Memory B cell (primary cell): ENCODE results near the gene WDFY4.

Source experiments
- ATAC-seq: fragments of 150-1000 bp; cut with Tn5 transposase; 2 replicates; pipeline ENCODE4 v1.10.0; 2021; ENCODE audit warnings: low read depth, mild to moderate bottlenecking, moderate library complexity
- DNase-seq, 2 donors: peaks; one replicate each; pipeline ENCODE4 v3.0.0; 2022; ENCODE audit warnings: low spot score in 2 of 2
- H3K27ac Mint-ChIP-seq: one replicate; pipeline ENCODE4 v1.8.0; 2022; ENCODE audit warnings: mild to moderate bottlenecking, moderate library complexity, mixed read lengths
- H3K27me3 Mint-ChIP-seq: one replicate; pipeline ENCODE4 v1.8.0; 2022; ENCODE audit warnings: mixed read lengths
- H3K36me3 Mint-ChIP-seq: one replicate; pipeline ENCODE4 v1.8.0; 2022; ENCODE audit warnings: mild to moderate bottlenecking, mixed read lengths
- H3K4me1 Mint-ChIP-seq: one replicate; pipeline ENCODE4 v1.8.0; 2022; ENCODE audit warnings: mixed read lengths
- H3K4me3 Mint-ChIP-seq: one replicate; pipeline ENCODE4 v1.8.0; 2022; ENCODE audit warnings: mild to moderate bottlenecking, moderate library complexity, mixed read lengths
- H3K9me3 Mint-ChIP-seq: one replicate; pipeline ENCODE4 v1.8.0; 2022; ENCODE audit warnings: mixed read lengths

Gene WDFY4

DNA sequence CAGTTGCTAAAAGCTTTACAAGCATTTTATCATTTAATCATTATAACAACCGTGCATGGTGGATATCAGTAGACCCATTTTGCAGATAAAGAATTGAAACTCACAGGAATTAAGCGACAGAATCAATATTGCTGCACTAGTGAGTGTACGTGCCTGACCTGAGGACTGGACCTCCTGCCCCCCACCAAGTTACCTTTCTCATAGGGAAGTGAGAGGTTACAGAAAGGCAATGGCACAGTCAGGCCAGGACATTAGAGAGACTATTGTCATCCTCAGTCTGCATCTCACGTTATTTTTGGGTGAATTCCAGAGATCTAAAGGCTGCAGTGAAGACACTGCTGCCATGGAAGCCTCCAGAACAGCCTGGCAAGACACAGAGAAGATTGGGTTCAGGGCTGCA, 80.9 kb downstream of the WDFY4 start:
- Mint-ChIP-seq H3K36me3 (peaks cover 43% of the 10 kb centered on the region), H3K27ac (peak overlapping the region; percentile 82), H3K4me1 (peaks cover 30% of the 10 kb centered on the region), H3K27me3 (no peaks in the 10 kb centered on the region), H3K9me3 (no peaks in the 10 kb centered on the region), H3K4me3 (no peak overlapping the region)
- ATAC-seq (no peak), DNase-seq (no peak)

DNA sequence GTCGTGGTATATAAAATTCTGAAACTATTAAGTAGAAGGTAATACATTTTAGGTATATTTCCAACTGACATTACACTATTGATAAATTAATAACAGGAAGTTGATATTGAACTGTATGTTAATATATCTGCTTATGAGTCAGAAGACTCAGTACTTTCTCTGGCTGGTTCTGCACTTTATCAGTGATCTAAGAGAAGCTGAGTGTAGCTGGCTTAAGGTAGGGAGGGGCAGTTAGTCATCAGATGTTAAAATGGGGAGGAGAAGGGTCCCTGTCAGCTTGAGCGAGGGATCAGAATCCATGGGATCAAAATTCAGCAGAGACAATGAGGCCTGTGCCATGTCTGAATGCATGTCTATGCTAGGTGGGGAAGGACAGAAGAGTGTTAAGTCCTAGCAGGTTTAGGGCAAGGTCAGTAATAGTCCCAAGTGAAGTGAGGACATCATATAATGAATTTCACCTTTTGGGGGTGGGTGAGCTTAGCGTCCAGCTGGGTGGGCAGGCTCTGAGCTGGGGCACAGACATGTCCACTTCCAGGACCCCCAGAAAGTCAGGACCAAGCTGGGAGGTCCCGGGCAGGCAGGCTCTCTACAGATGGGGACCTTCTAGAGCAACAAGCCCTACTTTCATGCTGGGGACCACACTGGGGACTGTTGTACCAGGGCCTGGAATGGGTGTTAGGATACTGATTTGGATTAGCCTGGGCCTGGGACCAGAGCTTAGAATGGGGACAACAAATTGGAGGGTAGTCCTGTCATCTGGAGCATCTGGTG, 82.9 kb downstream of the WDFY4 start:
- peak overlapping the region; percentile 66 for H3K27ac Mint-ChIP-seq
- no peak overlapping the region for H3K4me3 Mint-ChIP-seq
- no peak for DNase-seq
- H3K9me3 Mint-ChIP-seq, result peaks cover 3% of the 10 kb centered on the region
- no peak for ATAC-seq
- peaks cover 27% of the 10 kb centered on the region for H3K4me1 Mint-ChIP-seq
- peaks cover 39% of the 10 kb centered on the region for H3K36me3 Mint-ChIP-seq
- H3K27me3 Mint-ChIP-seq, result no peaks in the 10 kb centered on the region

DNA sequence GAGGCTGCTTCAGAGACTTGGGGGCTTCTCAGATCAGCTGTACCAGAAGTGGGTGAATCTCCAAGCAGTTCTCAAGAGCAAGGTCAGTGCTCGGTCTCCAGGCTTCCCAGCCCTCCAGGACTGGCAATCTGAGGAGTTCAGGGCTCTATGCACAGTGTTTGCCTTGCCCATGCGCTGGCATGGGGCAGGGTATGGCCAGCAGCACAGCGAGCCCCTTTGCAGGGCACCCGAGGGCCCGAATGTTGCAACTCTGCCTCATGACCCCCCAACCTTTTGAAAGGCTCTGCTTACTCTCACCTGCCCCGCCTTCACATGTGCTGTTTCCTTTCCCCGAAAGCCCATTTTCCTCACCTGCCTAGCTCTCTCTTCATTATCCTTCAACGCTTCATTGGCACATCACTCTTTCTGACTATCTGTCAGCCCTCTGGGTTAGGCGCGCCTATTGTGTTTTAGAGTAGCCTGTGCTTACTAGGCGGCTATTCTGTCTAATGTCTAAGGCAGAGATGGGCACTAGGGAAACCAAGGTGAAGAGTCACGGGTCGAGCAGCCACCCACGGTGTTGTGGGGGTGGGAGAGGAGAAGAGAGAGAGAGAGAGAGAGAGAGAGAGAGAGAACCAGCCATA, 83.6 kb downstream of the WDFY4 start:
- peak overlapping the region; percentile 46 for H3K27ac Mint-ChIP-seq
- peaks cover 3% of the 10 kb centered on the region for H3K9me3 Mint-ChIP-seq
- ATAC-seq (no peak), DNase-seq (no peak)
- peaks cover 27% of the 10 kb centered on the region for H3K4me1 Mint-ChIP-seq
- no peaks in the 10 kb centered on the region for H3K27me3 Mint-ChIP-seq
- no peak overlapping the region for H3K4me3 Mint-ChIP-seq
- H3K36me3 Mint-ChIP-seq, result peaks cover 39% of the 10 kb centered on the region

DNA sequence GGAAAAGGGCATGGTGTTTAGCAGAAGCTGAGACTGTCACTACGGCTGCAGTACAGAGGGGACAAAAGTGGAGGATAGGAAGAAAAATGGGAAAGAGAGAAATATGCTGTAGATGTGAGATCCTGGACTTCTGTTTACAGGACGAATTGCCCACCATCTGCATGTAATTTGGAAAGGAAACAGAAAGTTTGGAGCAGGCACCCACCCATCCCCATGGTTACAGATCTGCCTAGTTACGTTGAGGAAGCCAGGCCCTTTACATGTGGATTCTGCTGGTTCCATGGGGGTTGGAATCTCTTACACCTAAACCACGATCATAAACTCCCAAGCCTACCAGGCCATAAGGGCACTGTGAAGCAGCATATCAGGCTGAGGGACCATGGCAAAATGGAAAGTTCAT, 84.3 kb downstream of the WDFY4 start:
- Mint-ChIP-seq H3K36me3 (peaks cover 39% of the 10 kb centered on the region), H3K4me3 (no peak overlapping the region), H3K27ac (peak overlapping the region; percentile 46), H3K4me1 (peaks cover 27% of the 10 kb centered on the region), H3K27me3 (no peaks in the 10 kb centered on the region), H3K9me3 (peaks cover 3% of the 10 kb centered on the region)
- ATAC-seq, result no peak
- no peak for DNase-seq

DNA sequence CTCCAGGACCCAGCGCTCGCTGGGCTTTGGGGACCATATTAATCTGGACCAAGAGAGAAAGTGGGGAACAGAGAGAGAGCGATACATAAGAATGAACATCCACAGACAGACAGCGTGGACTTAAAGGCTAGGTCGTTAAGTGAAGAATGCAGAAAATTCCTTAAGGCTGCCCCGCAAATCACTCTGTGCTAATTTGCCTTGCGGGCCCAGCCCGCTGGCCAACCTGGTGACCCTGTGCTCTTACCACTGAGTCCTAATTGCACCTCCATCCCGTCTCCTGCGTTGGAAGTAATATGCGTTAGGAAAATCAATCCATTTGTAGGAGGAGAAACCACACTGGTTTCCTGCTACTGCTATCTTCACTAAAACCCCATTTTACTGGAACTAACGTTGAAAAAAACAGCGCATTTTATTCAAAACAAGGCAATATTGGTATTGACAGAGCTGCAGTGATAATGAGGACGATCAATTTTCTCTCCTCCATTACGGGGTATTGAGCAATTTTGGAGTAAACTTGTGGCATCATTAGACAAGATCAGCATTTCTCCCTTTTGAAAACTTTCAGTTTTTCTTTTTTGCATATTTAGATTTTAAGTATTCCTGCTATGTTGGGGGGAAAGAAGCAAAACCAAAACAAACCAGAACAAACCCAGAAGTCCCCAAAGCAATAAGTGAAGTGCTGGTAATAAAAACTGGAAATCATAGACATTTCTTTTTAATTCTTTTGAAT, 85.2 kb downstream of the WDFY4 start:
- H3K36me3 Mint-ChIP-seq, result peaks cover 38% of the 10 kb centered on the region
- no peak overlapping the region for H3K4me3 Mint-ChIP-seq
- H3K4me1 Mint-ChIP-seq, result peaks cover 24% of the 10 kb centered on the region
- H3K27me3 Mint-ChIP-seq, result no peaks in the 10 kb centered on the region
- H3K9me3 Mint-ChIP-seq, result peaks cover 3% of the 10 kb centered on the region
- no peak for DNase-seq
- H3K27ac Mint-ChIP-seq, result peak overlapping the region; percentile 46
- ATAC-seq, result no peak

DNA sequence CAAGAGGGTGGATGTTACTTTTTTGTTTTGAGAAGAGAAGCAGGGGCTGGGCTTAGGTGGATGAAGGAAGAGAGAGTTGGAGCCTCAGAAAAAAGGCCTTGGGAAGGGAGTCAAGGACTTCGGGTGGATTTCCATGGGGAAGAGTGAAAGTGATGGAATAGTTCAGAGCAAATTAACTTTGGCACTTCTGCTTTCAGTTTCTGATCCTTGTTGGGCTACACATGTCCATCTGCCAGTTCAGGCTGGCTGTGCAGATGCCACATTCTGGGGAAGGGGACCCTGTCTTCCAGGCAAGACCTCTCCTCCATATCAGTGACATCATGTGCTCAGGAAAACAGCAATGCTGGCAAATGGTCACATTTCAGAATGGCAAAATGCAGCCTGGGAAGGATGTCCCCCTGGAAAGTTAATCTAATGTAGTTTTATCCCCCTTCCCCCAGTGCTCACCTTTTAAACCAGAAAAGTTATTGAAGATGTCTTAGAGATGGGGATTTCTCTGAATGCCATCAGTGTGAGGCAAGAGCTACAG, 86.0 kb downstream of the WDFY4 start:
- H3K4me3 Mint-ChIP-seq, result no peak overlapping the region
- peak overlapping the region; percentile 46 for H3K27ac Mint-ChIP-seq
- H3K4me1 Mint-ChIP-seq, result peaks cover 19% of the 10 kb centered on the region
- DNase-seq, result no peak
- H3K27me3 Mint-ChIP-seq, result no peaks in the 10 kb centered on the region
- H3K36me3 Mint-ChIP-seq, result peaks cover 40% of the 10 kb centered on the region
- no peak for ATAC-seq
- peaks cover 3% of the 10 kb centered on the region for H3K9me3 Mint-ChIP-seq

DNA sequence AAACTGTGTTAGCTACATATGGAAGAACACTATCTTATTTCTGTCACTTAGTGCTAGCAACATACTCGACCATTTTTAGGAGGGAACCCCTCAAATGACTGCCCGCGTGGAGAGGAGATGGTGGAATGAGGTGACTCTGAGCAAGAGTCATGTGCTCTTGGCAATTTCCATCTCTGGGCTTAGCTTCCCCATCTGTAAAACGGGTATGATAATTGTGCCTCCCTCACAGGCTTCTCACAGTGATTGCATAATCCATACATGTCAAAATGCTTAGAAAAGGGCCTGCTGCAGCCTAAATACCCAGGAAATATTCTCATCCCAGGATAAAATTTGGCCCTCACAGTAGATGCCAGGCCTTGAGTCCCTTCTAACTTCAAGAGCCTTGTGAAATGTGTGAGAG, 86.6 kb downstream of the WDFY4 start:
- no peak for ATAC-seq
- Mint-ChIP-seq H3K27ac (peak overlapping the region; percentile 52), H3K36me3 (peaks cover 44% of the 10 kb centered on the region), H3K9me3 (peaks cover 3% of the 10 kb centered on the region), H3K4me1 (peaks cover 19% of the 10 kb centered on the region), H3K4me3 (no peak overlapping the region), H3K27me3 (no peaks in the 10 kb centered on the region)
- DNase-seq, result no peak

DNA sequence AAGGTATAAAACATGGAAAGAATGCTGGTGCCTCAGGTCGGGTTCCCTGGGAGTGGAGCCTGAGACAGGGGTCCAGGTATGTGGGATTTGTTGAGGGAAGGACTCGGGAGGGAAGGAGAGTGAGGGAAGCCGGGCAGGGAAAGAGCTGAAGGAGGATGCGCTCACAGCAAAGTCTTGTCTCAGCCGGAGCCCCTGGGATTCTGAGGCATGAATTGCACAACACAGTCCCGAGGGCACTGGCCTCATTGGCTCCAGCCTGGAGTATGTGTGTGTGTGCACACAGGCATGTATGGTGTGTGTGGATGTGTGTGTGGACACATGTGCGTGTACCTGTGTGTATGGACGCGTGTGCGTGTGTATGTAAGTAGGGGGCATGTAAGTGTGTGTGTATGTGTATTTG, 87.4 kb downstream of the WDFY4 start:
- Mint-ChIP-seq H3K27ac (peak overlapping the region; percentile 52), H3K9me3 (peaks cover 3% of the 10 kb centered on the region), H3K27me3 (no peaks in the 10 kb centered on the region), H3K4me1 (peaks cover 19% of the 10 kb centered on the region), H3K36me3 (peaks cover 41% of the 10 kb centered on the region), H3K4me3 (no peak overlapping the region)
- DNase-seq, result no peak
- no peak for ATAC-seq

DNA sequence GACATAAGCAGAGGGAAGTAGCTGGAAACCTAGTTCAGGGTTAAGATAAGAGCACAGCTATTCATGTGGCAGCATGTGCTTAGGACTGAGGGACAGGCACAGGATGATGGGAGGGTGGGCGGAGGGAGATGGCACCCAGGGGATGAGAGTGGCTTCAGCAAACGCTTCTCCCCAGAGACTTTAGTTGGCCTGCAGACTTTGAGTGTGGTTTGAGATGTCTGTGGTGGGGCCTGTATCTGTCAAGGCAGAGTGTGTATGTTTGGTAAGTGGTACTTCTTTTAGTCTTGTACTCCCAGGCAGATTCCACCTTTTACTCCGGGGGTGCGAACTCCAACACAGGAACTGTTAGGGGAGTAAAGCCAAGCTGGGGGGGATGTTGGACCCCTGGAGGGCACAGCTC, 88.9 kb downstream of the WDFY4 start:
- no peak overlapping the region for H3K27ac Mint-ChIP-seq
- ATAC-seq, result no peak
- peaks cover 42% of the 10 kb centered on the region for H3K36me3 Mint-ChIP-seq
- peaks cover 14% of the 10 kb centered on the region for H3K4me1 Mint-ChIP-seq
- peaks cover 3% of the 10 kb centered on the region for H3K9me3 Mint-ChIP-seq
- no peaks in the 10 kb centered on the region for H3K27me3 Mint-ChIP-seq
- no peak overlapping the region for H3K4me3 Mint-ChIP-seq
- DNase-seq, result no peak

DNA sequence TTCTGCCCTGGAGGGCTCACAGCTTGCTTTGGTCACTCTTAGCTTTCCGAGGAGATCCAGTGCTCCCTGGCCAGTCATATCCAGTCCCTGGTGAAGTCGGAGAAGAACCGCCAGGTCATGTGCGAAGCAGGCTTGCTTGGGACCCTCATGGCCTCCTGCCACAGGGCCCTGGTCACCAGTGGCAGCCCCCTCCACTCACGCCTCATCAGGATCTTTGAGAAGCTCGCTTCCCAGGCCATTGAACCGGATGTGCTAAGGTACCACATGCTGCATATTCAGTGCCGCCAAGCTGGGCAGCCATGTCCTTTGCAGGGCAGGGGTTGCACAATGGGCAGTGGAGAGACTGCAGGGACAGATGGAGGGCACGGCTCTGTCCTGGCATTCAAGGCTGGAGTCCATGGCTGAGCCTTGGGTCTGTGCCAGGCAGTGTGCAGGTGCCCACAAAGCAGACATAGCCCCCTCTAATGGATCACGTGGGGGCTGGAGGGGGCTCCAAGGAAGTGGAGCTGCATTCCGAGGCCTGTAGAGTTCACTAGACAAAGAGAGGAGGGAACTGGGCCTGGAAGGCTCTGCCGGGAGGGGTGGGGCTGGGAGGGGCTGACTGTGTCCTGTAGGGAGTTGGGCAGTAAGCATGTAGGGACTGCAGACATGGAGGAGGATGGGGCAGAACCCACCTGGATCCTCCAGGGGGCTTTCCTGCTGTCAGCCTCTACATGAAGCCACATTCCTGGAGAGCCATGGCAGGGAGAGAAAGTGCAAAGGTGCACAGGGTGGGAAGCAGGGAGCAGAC, 89.9 kb downstream of the WDFY4 start:
- H3K4me3 Mint-ChIP-seq, result no peak overlapping the region
- H3K27ac Mint-ChIP-seq, result peak overlapping the region; percentile 74
- no peaks in the 10 kb centered on the region for H3K27me3 Mint-ChIP-seq
- H3K36me3 Mint-ChIP-seq, result peaks cover 39% of the 10 kb centered on the region
- ATAC-seq (no peak), DNase-seq (no peak)
- peaks cover 3% of the 10 kb centered on the region for H3K9me3 Mint-ChIP-seq
- peaks cover 6% of the 10 kb centered on the region for H3K4me1 Mint-ChIP-seq

DNA sequence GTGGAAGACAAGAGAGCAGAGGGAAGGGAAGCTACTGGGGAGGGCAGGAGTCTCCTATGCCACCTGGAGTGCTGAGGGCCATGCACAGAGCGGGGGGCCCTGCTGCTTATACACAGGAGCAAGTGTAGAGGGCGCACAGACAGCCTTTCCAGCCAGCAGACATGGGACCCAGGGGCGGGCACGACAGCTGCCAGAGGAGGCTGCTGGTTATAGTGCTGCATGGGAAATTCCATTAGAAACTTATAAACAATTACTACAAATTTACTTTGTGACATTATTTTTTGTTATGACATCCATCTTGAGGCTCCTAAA, 90.5 kb downstream of the WDFY4 start:
- H3K27me3 Mint-ChIP-seq, result no peaks in the 10 kb centered on the region
- ATAC-seq, result no peak
- H3K4me1 Mint-ChIP-seq, result peaks cover 3% of the 10 kb centered on the region
- peak overlapping the region; percentile 74 for H3K27ac Mint-ChIP-seq
- H3K9me3 Mint-ChIP-seq, result peaks cover 3% of the 10 kb centered on the region
- no peak overlapping the region for H3K4me3 Mint-ChIP-seq
- peaks cover 41% of the 10 kb centered on the region for H3K36me3 Mint-ChIP-seq
- no peak for DNase-seq

DNA sequence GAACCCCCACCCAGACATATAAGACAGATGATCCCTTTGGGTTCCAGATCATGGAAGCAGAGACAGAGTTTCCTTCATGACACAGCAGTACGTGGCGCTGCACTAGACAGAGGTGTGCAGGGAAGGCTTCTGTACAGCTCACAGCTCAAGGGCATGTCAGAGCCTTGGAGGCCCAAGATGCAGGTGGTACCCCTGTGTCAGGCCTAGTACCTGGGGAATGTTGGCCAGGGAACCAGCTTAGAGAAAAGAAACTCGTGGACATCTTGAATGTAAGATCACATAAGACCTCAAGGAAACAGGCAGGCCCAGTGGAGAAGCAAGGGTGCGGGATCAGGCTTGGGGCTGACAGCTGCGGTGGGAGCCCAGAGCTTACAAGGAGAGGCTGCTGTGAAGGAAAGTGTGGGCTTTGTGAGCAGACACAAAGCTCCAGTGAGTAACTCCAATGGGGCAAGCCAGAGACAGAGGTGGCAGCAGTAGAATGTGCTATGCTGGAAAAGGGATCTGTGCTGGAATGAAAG, 91.4 kb downstream of the WDFY4 start:
- ATAC-seq, result no peak
- no peaks in the 10 kb centered on the region for H3K4me1 Mint-ChIP-seq
- peaks cover 3% of the 10 kb centered on the region for H3K9me3 Mint-ChIP-seq
- peak overlapping the region; percentile 49 for H3K27ac Mint-ChIP-seq
- H3K36me3 Mint-ChIP-seq, result peaks cover 38% of the 10 kb centered on the region
- H3K4me3 Mint-ChIP-seq, result no peak overlapping the region
- DNase-seq, result no peak
- no peaks in the 10 kb centered on the region for H3K27me3 Mint-ChIP-seq

DNA sequence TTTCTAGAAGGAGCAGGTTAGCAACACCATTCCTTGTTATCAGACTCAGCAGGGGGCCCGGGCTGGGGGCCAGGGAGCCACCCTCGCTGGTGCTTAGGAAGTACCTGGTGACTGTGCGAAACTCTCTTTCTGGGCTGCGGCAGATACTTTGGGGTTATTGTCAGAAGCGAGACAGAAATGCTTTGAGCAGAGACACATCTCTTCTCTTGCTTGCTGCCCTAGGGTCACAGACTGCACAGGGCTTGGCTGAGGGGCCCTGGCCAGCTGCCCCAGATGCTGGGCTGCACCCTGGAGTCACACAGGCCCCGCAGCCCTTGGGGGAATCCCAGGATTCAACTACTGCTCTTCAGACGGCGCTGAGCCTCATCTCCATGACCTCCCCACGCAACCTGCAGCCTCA, 91.9 kb downstream of the WDFY4 start:
- Mint-ChIP-seq H3K4me1 (no peaks in the 10 kb centered on the region), H3K36me3 (peaks cover 37% of the 10 kb centered on the region), H3K4me3 (no peak overlapping the region), H3K9me3 (peaks cover 3% of the 10 kb centered on the region), H3K27me3 (no peaks in the 10 kb centered on the region), H3K27ac (no peak overlapping the region)
- DNase-seq (no peak), ATAC-seq (no peak)
